HFFc6 (cell line): ENCODE data around the gene ELF3. TPM values are rescaled to one million over a fixed set of nuclear protein-coding genes. Genes with fewer than 3 reads are reported as not detected.
"Not testable (repeated sequence)": the region's sequence is repeated elsewhere in the genome, so short reads cannot be mapped to it uniquely, and the experiment has no call there.

ENCODE experiments used
- DNase-seq: peaks from one replicate; pipeline ENCODE4 v3.0.0-alpha.2; 2018
- H3K27ac Mint-ChIP-seq: 2 replicates; pipeline ENCODE4 v1.8.0; 2020; ENCODE audit warnings: mild to moderate bottlenecking, mixed read lengths
- H3K27me3 Mint-ChIP-seq: 2 replicates; pipeline ENCODE4 v1.8.0; 2021; ENCODE audit warnings: mild to moderate bottlenecking, moderate library complexity, mixed read lengths; ENCODE audit not compliant: insufficient read depth
- H3K36me3 Mint-ChIP-seq: 2 replicates; pipeline ENCODE4 v1.8.0; 2021; ENCODE audit warnings: low read depth, mixed read lengths
- H3K4me1 Mint-ChIP-seq: 2 replicates; pipeline ENCODE4 v1.8.0; 2020; ENCODE audit warnings: low read depth, mixed read lengths
- H3K4me3 Mint-ChIP-seq: 2 replicates; pipeline ENCODE4 v1.8.0; 2020; ENCODE audit warnings: mild to moderate bottlenecking, moderate library complexity, mixed read lengths
- H3K9me3 Mint-ChIP-seq: 2 replicates; pipeline ENCODE4 v1.8.0; 2020; ENCODE audit warnings: mild to moderate bottlenecking, mixed read lengths
- CTCF ChIP-seq: fragments of 200-600 bp; sonication (generic); IDR thresholded peaks from 2 replicates; pipeline ENCODE4 v1.5.0; 2021; ENCODE audit warnings: antibody characterized with exemption, mild to moderate bottlenecking
- long read RNA-seq: library from polyadenylated mRNA; unstranded; transcript quantifications from one replicate; pipeline ENCODE4 v2.0.0, GENCODE V29; 2019
- total RNA-seq, 6 experiments: library from RNA; stranded (reverse); fragmentation: NEBNext Ultra II Directional; extraction: Animal tissue kit (Norgen Biotek cat#: 25700); gene quantifications; 2 replicates in 1 of 6; 3 replicates in 5 of 6; pipeline ENCODE4 v1.2.3, GENCODE V29; 2021

Gene ELF3
- total RNA-seq: under 1 TPM in 2 of 6 experiments, not detected in 4; 0.09 TPM
- long read RNA-seq: 0 reads

DNA sequence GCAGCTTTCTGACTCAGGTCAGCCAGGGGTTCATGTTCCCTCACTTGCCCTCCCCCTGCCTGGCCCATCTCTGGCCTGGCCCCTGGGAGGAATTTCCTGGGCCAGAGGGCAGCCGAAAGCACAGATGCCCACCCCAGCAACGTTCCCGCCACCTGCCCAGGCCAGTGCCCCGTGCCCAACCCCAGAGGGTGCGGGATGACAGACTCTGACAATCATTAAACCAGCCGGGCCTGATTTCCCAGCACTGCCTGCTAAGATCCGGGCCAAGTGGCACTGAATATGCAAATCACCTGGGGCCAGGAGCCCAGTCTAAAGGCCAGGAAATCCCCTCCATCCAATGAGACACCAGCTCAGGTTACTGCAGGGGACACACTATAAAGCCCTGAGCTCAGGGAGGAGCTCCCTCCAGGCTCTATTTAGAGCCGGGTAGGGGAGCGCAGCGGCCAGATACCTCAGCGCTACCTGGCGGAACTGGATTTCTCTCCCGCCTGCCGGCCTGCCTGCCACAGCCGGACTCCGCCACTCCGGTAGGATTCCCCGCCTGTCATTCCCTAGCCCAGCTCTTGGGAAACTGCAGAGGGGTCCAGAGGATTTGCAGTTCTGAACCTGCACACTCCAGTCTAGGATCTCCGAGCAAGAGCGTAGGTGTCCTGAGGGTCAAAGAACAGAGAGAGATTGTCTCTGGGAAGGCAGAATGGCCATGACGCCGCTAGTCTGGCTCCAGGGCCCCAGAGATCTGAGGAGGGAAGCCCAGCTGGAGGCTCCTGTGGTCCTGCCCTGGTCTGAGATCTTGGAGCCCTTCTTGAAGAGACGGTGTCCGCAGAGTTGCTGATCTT lies at the start of gene ELF3:
ELF3 (plus strand) TSS at position 408 of the 836 bp plus-strand sequence. CDS start 550 bp downstream, outside the sequence.
- Mint-ChIP-seq H3K9me3 (no peaks in the 10 kb centered on the region), H3K36me3 (peaks cover 13% of the 10 kb centered on the region), H3K4me1 (peaks cover 28% of the 10 kb centered on the region), H3K27me3 (peaks cover 20% of the 10 kb centered on the region), H3K27ac (no peak within 1 kb of the TSS), H3K4me3 (no peak within 1 kb of the TSS)
- no peak for DNase-seq
- TF ChIP-seq CTCF: no peak

DNA sequence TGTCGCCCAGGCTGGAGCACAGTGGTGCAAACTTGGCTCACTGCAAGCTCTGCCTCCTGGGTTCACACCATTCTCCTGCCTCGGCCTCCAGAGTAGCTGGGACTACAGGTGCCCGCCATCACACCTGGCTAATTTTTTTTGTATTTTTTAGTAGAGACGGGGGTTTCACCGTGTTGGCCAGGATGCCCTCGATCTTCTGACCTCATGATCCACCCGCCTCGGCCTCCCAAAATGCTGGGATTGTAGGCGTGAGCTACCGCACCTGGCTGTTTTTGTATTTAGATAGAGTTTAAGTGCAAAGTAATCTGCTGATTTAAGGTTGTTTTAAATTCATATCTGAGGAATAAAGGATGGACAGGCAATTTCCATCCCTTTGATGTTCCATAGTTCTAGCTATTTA lies 48.0 kb upstream of the ELF3 start:
- H3K4me3 Mint-ChIP-seq, H3K27me3 Mint-ChIP-seq, H3K9me3 Mint-ChIP-seq, H3K27ac Mint-ChIP-seq, DNase-seq: not testable (repeated sequence)
- Mint-ChIP-seq H3K4me1 (peaks cover 37% of the 10 kb centered on the region), H3K36me3 (peaks cover 35% of the 10 kb centered on the region)

GRCh38 chr1:201964261-201964660 lies 46.1 kb upstream of the ELF3 start:
- H3K9me3 Mint-ChIP-seq: no peaks in the 10 kb centered on the region
- no peak overlapping the region for H3K4me3 Mint-ChIP-seq
- H3K36me3 Mint-ChIP-seq: peaks cover 31% of the 10 kb centered on the region
- H3K27ac Mint-ChIP-seq: peak overlapping the region; percentile 72
- peaks cover 42% of the 10 kb centered on the region for H3K4me1 Mint-ChIP-seq
- no peak for TF ChIP-seq CTCF
- no peaks in the 10 kb centered on the region; the same call in 1 of the 2 replicates for H3K27me3 Mint-ChIP-seq
- DNase-seq: peak; percentile 92

GRCh38 chr1:201966171-201966570 lies 44.2 kb upstream of the ELF3 start:
- no peak for TF ChIP-seq CTCF
- no peak overlapping the region for H3K4me3 Mint-ChIP-seq
- DNase-seq: no peak
- H3K27ac Mint-ChIP-seq: 0 out of 2 replicates have a peak overlapping the region, but pooled peaks have one; percentile 51
- no peaks in the 10 kb centered on the region; the same call in 1 of the 2 replicates for H3K27me3 Mint-ChIP-seq
- peaks cover 33% of the 10 kb centered on the region for H3K36me3 Mint-ChIP-seq
- H3K4me1 Mint-ChIP-seq: peaks cover 61% of the 10 kb centered on the region
- H3K9me3 Mint-ChIP-seq: no peaks in the 10 kb centered on the region

DNA sequence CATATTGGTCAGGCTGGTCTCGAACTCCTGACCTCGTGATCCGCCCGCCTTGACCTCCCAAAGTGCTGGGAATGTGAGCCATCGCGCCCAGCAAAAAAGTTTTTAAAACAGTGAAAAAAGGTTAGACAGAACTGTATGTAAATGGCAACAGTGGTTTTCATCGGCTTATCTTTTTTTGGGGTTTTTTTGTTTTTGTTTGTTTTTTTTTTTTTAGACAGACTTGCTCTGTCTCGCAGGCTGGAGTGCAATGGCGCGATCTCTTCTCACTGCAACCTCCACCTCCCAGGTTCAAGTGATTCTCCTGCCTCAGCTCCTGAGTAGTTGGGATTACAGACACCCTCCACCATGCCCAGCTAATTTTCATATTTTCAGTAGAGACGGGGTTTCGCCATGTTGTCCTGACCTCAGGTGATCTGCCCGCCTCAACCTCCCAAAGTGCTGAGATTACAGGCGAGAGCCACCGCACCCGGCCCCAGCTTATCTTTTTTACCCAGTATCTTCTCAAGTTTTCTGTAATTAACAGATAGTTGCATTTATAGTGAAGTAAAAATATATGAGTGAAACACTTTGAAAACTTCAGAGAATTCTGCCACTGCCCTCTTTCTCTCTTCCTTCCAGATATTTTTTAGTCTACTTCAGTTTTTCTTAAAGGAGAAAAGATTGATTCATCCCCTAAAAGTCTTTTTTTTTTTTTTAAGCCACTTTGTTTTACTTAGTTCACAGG lies 42.0 kb upstream of the ELF3 start:
- peaks cover 53% of the 10 kb centered on the region for H3K4me1 Mint-ChIP-seq
- peaks cover 29% of the 10 kb centered on the region for H3K36me3 Mint-ChIP-seq
- no peaks in the 10 kb centered on the region for H3K9me3 Mint-ChIP-seq
- no peak for DNase-seq
- peak overlapping the region; percentile 23; the same call in 1 of the 2 replicates for H3K27ac Mint-ChIP-seq
- no peak overlapping the region for H3K4me3 Mint-ChIP-seq
- H3K27me3 Mint-ChIP-seq: no peaks in the 10 kb centered on the region; the same call in 1 of the 2 replicates
- no peak for TF ChIP-seq CTCF
